Peyer's patch (tissue), 4 donors: Measurements from ENCODE around the gene INSYN1. TPM values are rescaled to one million over a fixed set of nuclear protein-coding genes. Genes with fewer than 3 reads are reported as not detected.

Experiments used
- DNase-seq, 3 donors: peaks; one replicate each; pipeline ENCODE4 v3.0.0-alpha.2; 2017 to 2019
- H3K27ac ChIP-seq, 4 donors: fragments of 200-600 bp; sonication (generic); one replicate each; pipeline ENCODE4 v1.5.1; 2016 to 2019
- H3K27me3 ChIP-seq, 2 donors: fragments of 200-600 bp; sonication (generic); one replicate each; pipeline ENCODE4 v1.5.1; 2019
- H3K36me3 ChIP-seq, 3 donors: fragments of 200-600 bp; sonication (generic); one replicate each; pipeline ENCODE4 v1.5.1; 2016 to 2019
- H3K4me1 ChIP-seq, 4 donors: fragments of 200-600 bp; sonication (generic); one replicate each; pipeline ENCODE4 v1.5.1; 2016 to 2019
- H3K4me3 ChIP-seq, 4 donors: fragments of 200-600 bp; sonication (generic); 1 replicate in 3 of 4; 2 replicates in 1 of 4; pipeline ENCODE4 v1.5.1; 2016 to 2019; ENCODE audit warnings: mild to moderate bottlenecking in 1 of 4
- H3K9me3 ChIP-seq, 4 donors: fragments of 200-600 bp; sonication (generic); one replicate each; pipeline ENCODE4 v1.5.1; 2016 to 2019; ENCODE audit warnings: mild to moderate bottlenecking in 1 of 4
- POLR2A ChIP-seq, 2 donors: fragments of 450-650 bp; IDR thresholded peaks; one replicate each; pipeline ENCODE4 v1.5.1; 2017; ENCODE audit warnings: antibody characterized with exemption in 2 of 2, mild to moderate bottlenecking in 2 of 2, moderate library complexity in 2 of 2
- total RNA-seq, 4 donors: library from RNA; depleted of rRNA; stranded (reverse); fragments of >200 nt; gene quantifications; one replicate each; pipeline ENCODE4 v1.1.0, GENCODE V29; 2016
- TF ChIP-seq, protein P1 (sequence below), 6 experiments: fragments of 450-650 bp in 4 of 6; fragments of 200-600 bp in 2 of 6; sonication (generic) in 1 of 6; IDR thresholded peaks; one replicate each; pipeline ENCODE4 v1.5.1; 2017 to 2019; ENCODE audit warnings: antibody characterized with exemption in 6 of 6, mild to moderate bottlenecking in 3 of 6, moderate library complexity in 1 of 6

Gene INSYN1
- total RNA-seq, 4 donors from 2014 or later, result 0.13 to 3.3 (median 2.2) TPM; not detected in 1

DNA sequence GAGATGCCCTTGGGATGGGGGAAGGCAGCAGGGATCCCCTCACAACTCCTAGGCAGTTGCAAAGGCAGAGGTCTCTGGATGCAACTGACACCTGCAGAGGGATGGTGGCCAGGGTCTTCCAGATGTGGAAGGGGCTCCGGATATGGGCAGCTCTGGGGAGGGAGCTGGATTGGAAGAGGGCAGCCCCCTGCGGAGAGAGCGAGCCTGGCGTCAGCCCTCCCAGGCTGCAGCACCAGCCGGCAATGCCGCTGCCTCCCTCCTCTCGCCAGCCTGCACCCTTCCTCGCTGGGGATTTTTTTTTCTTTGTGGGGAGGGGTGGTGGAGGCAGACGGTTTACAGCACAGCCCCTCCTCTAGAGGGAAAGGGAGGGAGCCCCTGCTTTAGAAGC, 1.6 kb downstream of the INSYN1 start:
- H3K4me1 ChIP-seq, result peaks cover 0 to 22% (median 5%) of the 10 kb centered on the region in 4 donors
- DNase-seq, result no peak
- no peaks in the 10 kb centered on the region for H3K36me3 ChIP-seq
- H3K9me3 ChIP-seq, result no peaks in the 10 kb centered on the region
- H3K27ac ChIP-seq, result no peak overlapping the region
- TF ChIP-seq, protein P1, sequence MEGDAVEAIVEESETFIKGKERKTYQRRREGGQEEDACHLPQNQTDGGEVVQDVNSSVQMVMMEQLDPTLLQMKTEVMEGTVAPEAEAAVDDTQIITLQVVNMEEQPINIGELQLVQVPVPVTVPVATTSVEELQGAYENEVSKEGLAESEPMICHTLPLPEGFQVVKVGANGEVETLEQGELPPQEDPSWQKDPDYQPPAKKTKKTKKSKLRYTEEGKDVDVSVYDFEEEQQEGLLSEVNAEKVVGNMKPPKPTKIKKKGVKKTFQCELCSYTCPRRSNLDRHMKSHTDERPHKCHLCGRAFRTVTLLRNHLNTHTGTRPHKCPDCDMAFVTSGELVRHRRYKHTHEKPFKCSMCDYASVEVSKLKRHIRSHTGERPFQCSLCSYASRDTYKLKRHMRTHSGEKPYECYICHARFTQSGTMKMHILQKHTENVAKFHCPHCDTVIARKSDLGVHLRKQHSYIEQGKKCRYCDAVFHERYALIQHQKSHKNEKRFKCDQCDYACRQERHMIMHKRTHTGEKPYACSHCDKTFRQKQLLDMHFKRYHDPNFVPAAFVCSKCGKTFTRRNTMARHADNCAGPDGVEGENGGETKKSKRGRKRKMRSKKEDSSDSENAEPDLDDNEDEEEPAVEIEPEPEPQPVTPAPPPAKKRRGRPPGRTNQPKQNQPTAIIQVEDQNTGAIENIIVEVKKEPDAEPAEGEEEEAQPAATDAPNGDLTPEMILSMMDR (IDR thresholded peaks at IDR 0.05), result no peak
- no peak for TF ChIP-seq POLR2A (IDR thresholded peaks at IDR 0.05)
- H3K27me3 ChIP-seq, result peaks cover 0 to 12% of the 10 kb centered on the region in 2 donors
- H3K4me3 ChIP-seq, result peak overlapping the region in 2 of 4 donors; percentile 39 to 62

DNA sequence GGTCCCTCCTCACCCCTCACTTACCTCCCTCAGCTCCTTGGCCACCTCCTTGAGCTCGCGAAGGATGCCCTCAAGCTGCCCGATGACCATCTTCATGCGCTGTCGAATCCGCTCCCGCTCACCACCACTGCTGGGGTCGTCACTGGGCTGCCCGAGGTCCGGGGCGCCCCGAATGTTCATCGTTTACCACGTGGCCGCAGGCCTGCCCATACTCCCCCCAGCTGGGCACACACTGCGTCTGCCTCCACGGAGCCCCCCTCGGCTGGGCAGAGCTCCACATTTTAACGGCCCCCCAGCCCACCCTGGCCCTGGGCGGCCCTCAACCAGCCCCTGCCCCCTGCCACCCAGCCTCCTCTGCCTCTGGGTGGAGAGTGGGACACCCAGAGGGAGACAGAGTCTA, 2.2 kb downstream of the INSYN1 start:
- H3K4me1 ChIP-seq, result peaks cover 0 to 22% (median 5%) of the 10 kb centered on the region in 4 donors
- no peaks in the 10 kb centered on the region for H3K9me3 ChIP-seq
- no peak for DNase-seq
- TF ChIP-seq, protein P1 (IDR thresholded peaks at IDR 0.05), result no peak
- TF ChIP-seq POLR2A (IDR thresholded peaks at IDR 0.05), result no peak
- no peaks in the 10 kb centered on the region for H3K36me3 ChIP-seq
- peaks cover 0 to 12% of the 10 kb centered on the region in 2 donors for H3K27me3 ChIP-seq
- no peak overlapping the region for H3K27ac ChIP-seq
- H3K4me3 ChIP-seq, result no peak overlapping the region

DNA sequence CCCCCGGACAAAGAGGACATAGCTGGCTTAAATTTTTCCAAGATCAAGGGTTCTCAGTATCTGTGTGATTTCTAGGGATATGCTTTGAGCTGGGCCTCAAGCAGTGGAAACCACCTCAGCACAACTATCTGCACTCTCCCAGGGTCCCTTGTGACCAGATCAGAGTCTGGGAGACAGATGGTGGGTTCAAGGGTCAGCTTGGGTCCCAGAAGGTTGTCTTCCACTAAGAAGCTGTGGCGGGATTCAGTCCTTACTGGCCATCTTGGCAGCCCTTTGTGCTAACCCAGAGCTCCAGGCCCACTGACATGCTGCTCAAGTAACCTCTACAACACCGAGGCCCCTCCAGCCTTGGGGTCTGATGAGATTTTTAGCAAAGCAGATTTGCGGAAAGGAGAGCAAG, 2.7 kb downstream of the INSYN1 start:
- TF ChIP-seq POLR2A (IDR thresholded peaks at IDR 0.05), result no peak
- TF ChIP-seq, protein P1 (IDR thresholded peaks at IDR 0.05), result no peak
- Histone ChIP-seq H3K36me3 (no peaks in the 10 kb centered on the region), H3K4me1 (peaks cover 0 to 22% (median 5%) of the 10 kb centered on the region in 4 donors), H3K27ac (no peak overlapping the region), H3K9me3 (no peaks in the 10 kb centered on the region), H3K27me3 (peaks cover 0 to 12% of the 10 kb centered on the region in 2 donors), H3K4me3 (no peak overlapping the region)
- DNase-seq, result no peak

DNA sequence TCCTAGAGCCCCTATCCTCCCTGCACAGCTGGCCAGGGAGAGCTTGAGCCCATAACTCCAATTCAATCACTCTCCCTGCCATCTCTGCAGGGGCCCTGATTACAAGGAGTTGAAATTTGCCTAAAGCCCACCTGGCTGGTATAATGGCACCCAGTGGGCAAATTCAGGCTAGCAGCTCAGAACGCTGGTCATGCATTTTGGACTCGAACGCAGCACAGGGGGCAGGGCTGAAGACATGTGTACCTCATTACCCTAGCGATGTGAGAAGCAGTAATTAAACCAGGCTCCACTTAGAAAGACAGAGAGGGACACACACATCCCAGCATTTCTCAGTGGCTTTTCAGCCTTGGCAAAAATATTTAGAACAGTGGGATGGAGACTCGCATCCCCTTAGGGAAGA, 3.2 kb downstream of the INSYN1 start:
- peaks cover 0 to 22% (median 5%) of the 10 kb centered on the region in 4 donors for H3K4me1 ChIP-seq
- no peaks in the 10 kb centered on the region for H3K9me3 ChIP-seq
- H3K27me3 ChIP-seq, result peaks cover 0 to 12% of the 10 kb centered on the region in 2 donors
- no peak overlapping the region for H3K27ac ChIP-seq
- TF ChIP-seq, protein P1 (IDR thresholded peaks at IDR 0.05), result no peak
- TF ChIP-seq POLR2A (IDR thresholded peaks at IDR 0.05), result no peak
- H3K36me3 ChIP-seq, result no peaks in the 10 kb centered on the region
- no peak overlapping the region for H3K4me3 ChIP-seq
- DNase-seq, result no peak

DNA sequence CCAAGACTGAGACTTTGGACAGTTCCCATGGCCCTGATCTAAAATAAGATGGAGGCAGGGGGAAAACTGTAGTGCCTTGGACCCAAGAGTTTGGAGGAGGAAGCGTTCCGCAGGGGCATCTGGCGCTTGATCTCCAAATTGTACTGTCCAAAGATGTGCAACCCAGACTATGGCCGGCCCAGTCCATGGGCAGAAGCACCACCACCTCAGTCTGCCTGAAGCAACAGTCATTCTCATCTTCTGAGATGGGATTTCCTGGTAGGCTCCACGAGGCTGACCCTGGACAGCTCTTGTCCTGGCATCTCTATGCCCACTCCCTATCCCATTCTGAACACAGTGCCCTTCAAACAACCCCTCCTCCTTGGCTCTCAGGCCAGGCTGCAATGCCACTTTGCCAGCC, 3.6 kb downstream of the INSYN1 start:
- Histone ChIP-seq H3K4me1 (peaks cover 0 to 22% (median 5%) of the 10 kb centered on the region in 4 donors), H3K27ac (no peak overlapping the region), H3K9me3 (no peaks in the 10 kb centered on the region), H3K4me3 (no peak overlapping the region), H3K36me3 (no peaks in the 10 kb centered on the region), H3K27me3 (peaks cover 0 to 12% of the 10 kb centered on the region in 2 donors)
- TF ChIP-seq, protein P1 (IDR thresholded peaks at IDR 0.05), result no peak
- TF ChIP-seq POLR2A (IDR thresholded peaks at IDR 0.05), result no peak
- no peak for DNase-seq

DNA sequence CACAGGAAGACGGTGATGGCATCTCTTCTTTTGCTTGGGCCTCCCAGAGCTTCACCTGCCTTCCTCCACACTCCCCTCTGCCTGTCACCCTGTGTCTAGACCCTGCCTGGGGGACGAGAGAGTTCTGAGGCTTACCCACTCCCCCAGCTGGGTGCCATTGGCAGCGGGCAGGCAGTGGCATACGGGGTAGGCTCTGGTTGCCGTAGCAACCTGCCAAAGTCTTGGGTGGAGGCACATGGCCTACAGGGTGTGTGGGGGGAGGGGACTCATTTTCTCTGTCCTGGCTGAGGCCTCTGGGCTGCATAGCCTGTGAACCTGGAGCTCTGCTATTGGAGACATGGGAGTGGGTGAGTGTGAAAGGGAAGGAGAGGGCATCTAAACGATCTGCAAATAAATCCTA, 4.4 kb downstream of the INSYN1 start:
- H3K4me3 ChIP-seq, result no peak overlapping the region
- H3K9me3 ChIP-seq, result no peaks in the 10 kb centered on the region
- H3K4me1 ChIP-seq, result peaks cover 0 to 22% (median 5%) of the 10 kb centered on the region in 4 donors
- no peaks in the 10 kb centered on the region for H3K36me3 ChIP-seq
- no peak for TF ChIP-seq POLR2A (IDR thresholded peaks at IDR 0.05)
- TF ChIP-seq, protein P1 (IDR thresholded peaks at IDR 0.05), result no peak
- DNase-seq, result no peak
- peaks cover 0 to 12% of the 10 kb centered on the region in 2 donors for H3K27me3 ChIP-seq
- no peak overlapping the region for H3K27ac ChIP-seq
